Stimulated activated CD8-positive, alpha-beta memory T cell treated with anti-CD3 and anti-CD28 coated beads, Interleukin-2, amount 100 ng/mL, for 48 hours (primary cell): Measurements from ENCODE around the gene EEF2K.
"Not testable (repeated sequence)": the region's sequence is repeated elsewhere in the genome, so short reads cannot be mapped to it uniquely, and the experiment has no call there.

ENCODE experiments used
- DNase-seq, 2 donors: peaks; one replicate each; pipeline ENCODE4 v3.0.0-alpha.2; 2020; ENCODE audit warnings: low read depth in 2 of 2

Gene EEF2K

GRCh38 chr16:22189473-22190080 is 16.5 kb upstream of the EEF2K start:
- DNase-seq: no peak

- DNase-seq: peak; percentile 99 to 100
Measured at GRCh38 chr16:22190081-22190775, 15.8 kb upstream of the EEF2K start.

GRCh38 chr16:22190776-22191531 is 15.1 kb upstream of the EEF2K start:
- peak; percentile 96 to 99 for DNase-seq

GRCh38 chr16:22191532-22192260 is 14.4 kb upstream of the EEF2K start:
- peak in 1 of 2 donors; percentile 30 for DNase-seq

GRCh38 chr16:22192261-22193062 is 13.6 kb upstream of the EEF2K start:
- DNase-seq: peak; percentile 68

- DNase-seq: no peak
Measured at GRCh38 chr16:22193063-22193411, 13.0 kb upstream of the EEF2K start.

- no peak for DNase-seq
Measured at GRCh38 chr16:22194707-22195444, 11.2 kb upstream of the EEF2K start.

- DNase-seq: no peak
Measured at GRCh38 chr16:22195445-22195694, 10.7 kb upstream of the EEF2K start.

GRCh38 chr16:22195695-22196558 is 10.2 kb upstream of the EEF2K start:
- peak; percentile 73 to 88 for DNase-seq

GRCh38 chr16:22196559-22197168 is 9.4 kb upstream of the EEF2K start:
- DNase-seq: not testable (repeated sequence)

- DNase-seq: no peak
Measured at GRCh38 chr16:22198547-22199293, 7.4 kb upstream of the EEF2K start.

- no peak for DNase-seq
Measured at GRCh38 chr16:22202261-22202637, 3.8 kb upstream of the EEF2K start.

GRCh38 chr16:22203091-22203490 is 3.0 kb upstream of the EEF2K start:
- DNase-seq: no peak

GRCh38 chr16:22204091-22204655 is 1.9 kb upstream of the EEF2K start:
- DNase-seq: no peak

GRCh38 chr16:22205577-22206012 is 483 bp upstream of the EEF2K start:
- no peak for DNase-seq

- peak; percentile 69 to 79 for DNase-seq
Measured at GRCh38 chr16:22206842-22207714, 1.0 kb downstream of the EEF2K start.

- DNase-seq: no peak
Measured at GRCh38 chr16:22207715-22208360, 1.8 kb downstream of the EEF2K start.
